Measurements from ENCODE around the gene PLOD3.

GRCh38 chr7:101163279-101164070 lies 53.9 kb downstream of the PLOD3 start:
- no peak for TF ChIP-seq EZH2 (IDR thresholded peaks at IDR 0.05; ENCODE audit: insufficient read depth, poor library complexity, severe bottlenecking)
- TF ChIP-seq EZH2phosphoT487 (IDR thresholded peaks at IDR 0.05; ENCODE audit: insufficient read depth, low read depth), result no peak

All from GM23248 (cell line).